Tibial nerve (tissue), 4 donors: Measurements from ENCODE around the gene MYOZ3.

ENCODE experiments used
- CTCF ChIP-seq, 5 experiments: fragments of 200-600 bp in 3 of 5; fragments of 450-650 bp in 2 of 5; sonication (generic) in 3 of 5; IDR thresholded peaks; one replicate each; pipeline ENCODE4 v1.5.1; 2016 to 2019; ENCODE audit warnings: antibody characterized with exemption in 5 of 5, mild to moderate bottlenecking in 3 of 5, moderate library complexity in 2 of 5
- EP300 ChIP-seq, 2 donors: sonication (generic); formaldehyde crosslinking; IDR thresholded peaks; one replicate each; pipeline ENCODE4 v1.6.1; 2017; ENCODE audit warnings: antibody characterized with exemption in 2 of 2, mild to moderate bottlenecking in 1 of 2
- POLR2A ChIP-seq, 2 donors: fragments of 450-650 bp; IDR thresholded peaks; one replicate each; pipeline ENCODE4 v1.6.1; 2017; ENCODE audit warnings: antibody characterized with exemption in 2 of 2, mild to moderate bottlenecking in 2 of 2, moderate library complexity in 2 of 2

DNA sequence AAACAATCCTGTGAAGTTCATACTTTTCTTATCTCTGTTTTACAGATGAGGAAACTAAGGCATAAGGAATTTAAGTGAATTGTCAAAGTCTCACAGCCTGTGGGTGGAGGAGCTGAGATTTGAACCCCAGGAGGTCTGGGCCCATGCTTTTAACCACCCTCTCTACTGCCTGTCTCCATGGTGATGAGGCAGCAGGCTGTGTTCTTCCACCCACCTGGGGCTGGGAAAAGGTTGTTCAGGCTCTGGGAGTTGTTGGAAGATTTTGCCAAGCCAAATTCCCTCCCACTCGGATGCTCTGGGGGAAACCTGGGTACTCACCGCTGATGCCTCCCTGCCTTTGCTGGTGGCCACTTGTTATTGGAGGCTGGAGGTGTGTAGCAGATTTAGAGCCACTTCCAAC, 38.9 kb upstream of the MYOZ3 start:
- TF ChIP-seq CTCF (IDR thresholded peaks at IDR 0.05) (no peak), POLR2A (IDR thresholded peaks at IDR 0.05) (no peak), EP300 (IDR thresholded peaks at IDR 0.05) (no peak)
